Hematopoietic multipotent progenitor cell treated with erythropoietin and hydrocortisone succinate and interleukin-3 and kit ligand, for 4 days (in vitro differentiated cells): ENCODE measurements around the gene ZNRF3.

ENCODE experiments used
- DNase-seq: peaks from one replicate; pipeline ENCODE4 v3.0.0-alpha.2; 2015

ZNRF3 gene

DNA sequence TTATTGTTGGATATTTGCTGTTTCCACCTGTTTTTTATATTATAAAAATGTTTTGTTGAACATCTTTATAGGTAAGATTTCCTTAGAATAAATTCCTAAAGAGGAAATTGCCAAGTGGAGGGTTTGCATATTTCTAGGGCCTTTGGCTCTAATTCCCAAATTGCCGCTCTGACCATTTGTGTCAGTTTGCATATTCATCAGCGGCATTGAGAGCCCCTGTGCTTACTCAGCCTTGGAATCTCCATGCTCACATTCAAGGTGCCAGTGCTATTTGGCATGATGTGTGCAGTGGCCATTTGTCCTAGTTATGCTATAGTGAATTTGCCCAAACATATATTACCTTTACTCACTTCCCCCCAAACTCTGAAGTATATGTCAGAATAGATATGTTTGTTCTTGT, 214.9 kb downstream of the ZNRF3 start:
- DNase-seq, result no peak

DNA sequence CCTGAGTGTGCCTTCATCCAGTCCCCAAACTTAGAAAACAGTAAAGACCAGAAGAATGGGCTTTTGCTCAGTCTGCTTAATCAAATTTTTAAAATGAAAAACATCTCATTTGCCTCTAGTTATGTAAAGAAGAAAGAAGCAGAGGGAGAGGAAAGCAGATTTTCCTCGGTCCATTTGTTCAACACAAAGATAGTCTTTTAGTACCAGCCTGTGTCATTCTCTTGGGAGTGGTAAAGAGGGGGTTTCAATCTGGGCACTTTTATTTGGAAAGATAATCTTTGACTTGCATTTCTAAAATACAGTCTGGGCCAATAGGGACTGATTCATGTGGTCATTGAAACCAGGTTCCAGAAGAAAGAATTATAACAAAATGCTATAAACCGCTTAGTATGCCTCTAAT, 218.9 kb downstream of the ZNRF3 start:
- no peak for DNase-seq

DNA sequence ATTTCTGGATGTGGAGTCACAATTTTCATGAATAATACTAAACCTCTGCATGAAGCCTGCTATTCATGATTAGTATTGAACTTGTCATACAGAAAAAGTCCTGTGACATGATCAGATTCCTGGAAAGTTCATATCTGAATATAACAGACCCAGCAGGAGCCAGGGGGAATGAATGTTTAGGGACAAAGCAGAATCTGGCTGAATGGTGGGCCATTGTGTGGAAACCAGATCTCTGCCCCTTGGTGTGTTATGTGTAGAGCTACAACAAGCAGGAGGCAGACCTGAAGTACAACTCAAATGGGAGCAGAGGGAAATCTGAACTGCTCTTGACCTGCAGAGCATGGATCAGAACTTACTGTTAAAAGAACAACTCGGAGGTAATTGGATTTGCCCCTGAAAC, 219.7 kb downstream of the ZNRF3 start:
- DNase-seq, result no peak

DNA sequence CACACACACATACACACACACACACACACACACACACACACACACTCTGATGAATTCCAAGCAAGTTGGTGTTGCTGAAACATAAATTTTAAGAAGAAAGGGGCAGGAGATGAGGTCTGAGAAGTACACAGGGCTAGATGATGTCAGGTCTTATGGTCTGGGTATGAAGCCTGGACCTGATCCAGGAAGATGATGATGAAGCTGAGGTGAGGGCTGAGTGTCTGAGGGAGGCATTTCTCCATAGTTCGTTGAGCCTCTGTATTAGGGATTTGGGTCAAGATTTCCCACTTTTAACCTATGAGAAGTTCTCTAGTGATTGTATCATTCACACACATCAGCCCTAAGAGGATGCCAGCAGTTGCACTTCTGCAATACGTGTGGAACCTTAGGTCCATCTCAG, 222.1 kb downstream of the ZNRF3 start:
- DNase-seq, result no peak

DNA sequence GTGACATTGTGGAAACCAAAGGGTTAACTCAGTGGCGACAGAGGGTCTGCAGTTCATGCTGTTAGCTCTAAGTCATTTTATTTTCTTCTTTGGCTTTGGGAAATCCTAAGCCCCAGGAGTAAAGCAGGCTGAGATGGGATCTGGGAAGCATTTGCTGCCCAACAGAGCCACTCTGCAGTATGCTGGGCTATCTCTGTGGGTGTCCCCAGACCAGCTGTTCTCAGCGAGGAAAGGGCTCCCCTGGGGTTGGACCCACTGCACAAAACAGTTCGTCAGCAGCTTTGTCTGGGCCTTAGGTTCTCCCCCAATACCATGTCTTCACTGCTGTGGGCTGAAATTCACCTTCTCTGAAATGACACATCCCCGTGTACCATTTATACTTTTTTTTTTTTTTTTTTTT, 223.5 kb downstream of the ZNRF3 start:
- no peak for DNase-seq
